GM23338 (cell line): ENCODE data around the gene KCNIP3. TPM values are rescaled to one million over a fixed set of nuclear protein-coding genes. Genes with fewer than 3 reads are reported as not detected.

Experiments used
- ATAC-seq: fragments of 200-7000 bp; cut with Tn5 transposase; 3 replicates; pipeline ENCODE4 v1.9.1; 2020
- DNase-seq: peaks from one replicate; pipeline ENCODE4 v3.0.0-alpha.2; 2015; ENCODE audit warnings: low spot score
- H2AFZ ChIP-seq: fragments of 200-600 bp; sonication (generic); 2 replicates; pipeline ENCODE4 v1.8.0; 2016; ENCODE audit warnings: antibody characterized with exemption, mild to moderate bottlenecking, moderate library complexity
- H3F3A ChIP-seq: fragments of 200-600 bp; sonication (generic); replicated peaks from 2 replicates; pipeline ENCODE4 v1.8.0; 2017; ENCODE audit warnings: antibody characterized with exemption, mixed run types, low read depth
- H3K27ac ChIP-seq: fragments of 200-600 bp; sonication (generic); 2 replicates; pipeline ENCODE4 v1.6.1; 2016; ENCODE audit warnings: low read depth
- H3K27me3 ChIP-seq: fragments of 200-600 bp; sonication (generic); 2 replicates; pipeline ENCODE4 v1.8.0; 2016; ENCODE audit warnings: mild to moderate bottlenecking, mixed run types, moderate library complexity; ENCODE audit not compliant: insufficient read depth
- H3K36me3 ChIP-seq: fragments of 200-600 bp; sonication (generic); 2 replicates; pipeline ENCODE4 v1.8.0; 2016; ENCODE audit warnings: mild to moderate bottlenecking; ENCODE audit not compliant: insufficient read depth
- H3K4me1 ChIP-seq: fragments of 200-600 bp; sonication (generic); 2 replicates; pipeline ENCODE4 v1.8.0; 2016; ENCODE audit warnings: mild to moderate bottlenecking, moderate library complexity; ENCODE audit not compliant: insufficient read depth
- H3K4me2 ChIP-seq: fragments of 200-600 bp; sonication (generic); 2 replicates; pipeline ENCODE4 v1.7.1; 2017; ENCODE audit warnings: mixed run types
- H3K4me3 ChIP-seq: fragments of 200-600 bp; sonication (generic); 2 replicates; pipeline ENCODE4 v1.6.1; 2016; ENCODE audit warnings: mixed run types
- H3K79me2 ChIP-seq: fragments of 200-600 bp; sonication (generic); replicated peaks from 2 replicates; pipeline ENCODE4 v1.8.0; 2017; ENCODE audit warnings: mild to moderate bottlenecking; ENCODE audit not compliant: insufficient read depth
- H3K9me2 ChIP-seq: fragments of 200-600 bp; sonication (generic); 2 replicates; pipeline ENCODE4 v1.8.0; 2017; ENCODE audit not compliant: insufficient read depth
- H4K20me1 ChIP-seq: fragments of 200-600 bp; sonication (generic); replicated peaks from 2 replicates; pipeline ENCODE4 v1.8.0; 2017; ENCODE audit warnings: mild to moderate bottlenecking; ENCODE audit not compliant: insufficient read depth
- H3K27ac Mint-ChIP-seq: 2 replicates; pipeline ENCODE4 v1.8.0; 2020; ENCODE audit warnings: inconsistent platforms, mild to moderate bottlenecking, moderate library complexity, mixed read lengths
- H3K27me3 Mint-ChIP-seq: 3 replicates; pipeline ENCODE4 v1.8.0; 2022; ENCODE audit warnings: low read depth, mild to moderate bottlenecking, moderate library complexity, mixed read lengths, inconsistent platforms; ENCODE audit not compliant: insufficient read depth, poor library complexity
- H3K36me3 Mint-ChIP-seq: 3 replicates; pipeline ENCODE4 v1.8.0; 2021; ENCODE audit warnings: low read depth, mild to moderate bottlenecking, inconsistent platforms, moderate library complexity, mixed read lengths
- H3K4me1 Mint-ChIP-seq: 3 replicates; pipeline ENCODE4 v1.8.0; 2020; ENCODE audit warnings: mild to moderate bottlenecking, inconsistent platforms, mixed read lengths
- H3K4me3 Mint-ChIP-seq: 3 replicates; pipeline ENCODE4 v1.8.0; 2021; ENCODE audit warnings: moderate library complexity, mild to moderate bottlenecking, inconsistent platforms, mixed read lengths
- H3K9me3 Mint-ChIP-seq: 3 replicates; pipeline ENCODE4 v1.8.0; 2020; ENCODE audit warnings: moderate library complexity, mild to moderate bottlenecking, inconsistent platforms, mixed read lengths
- CTCF ChIP-seq, 2 experiments: fragments of 200-600 bp in 1 of 2; sonication (generic) in 1 of 2; conservative IDR thresholded peaks; 2 replicates each; pipeline versions ENCODE4 v1.5.1 to v1.6.1; 2016 to 2017; ENCODE audit warnings: antibody characterized with exemption in 2 of 2, low read depth in 2 of 2, mild to moderate bottlenecking in 2 of 2, moderate library complexity in 1 of 2
- STAT1 ChIP-seq: IDR thresholded peaks from one replicate; pipeline ENCODE4 v1.6.1; 2016; ENCODE audit warnings: antibody characterized with exemption; ENCODE audit not compliant: unreplicated experiment
- ZNF462 ChIP-seq: fragments of 250-450 bp; sonication (Bioruptor Pico); IDR thresholded peaks from 2 replicates; pipeline ENCODE4 v1.5.0; 2020; ENCODE audit warnings: mild to moderate bottlenecking, moderate library complexity
- polyA plus RNA-seq: library from polyadenylated mRNA; unstranded; fragments of >200 nt; fragmentation: Nextera tagmentation; extraction: Ambion mirVana; gene quantifications from 2 replicates; pipeline ENCODE4 v1.2.1, GENCODE V29; 2016
- total RNA-seq: library from RNA; depleted of rRNA; stranded (reverse); fragments of >200 nt; shearing (Covaris generic); gene quantifications from 2 replicates; pipeline ENCODE4 v1.2.3, GENCODE V29; 2014

Gene KCNIP3
- total and polyA plus RNA-seq, 2 experiments from 2014 or later = 0.32 to 0.83 TPM

GRCh38 chr2:95292623-95293260, 4.4 kb upstream of the KCNIP3 start:
- Histone ChIP-seq H4K20me1 (no peaks in the 10 kb centered on the region), H3K27ac (no peak overlapping the region), H3K4me3 (no peak overlapping the region), H3K27me3 (no peaks in the 10 kb centered on the region), H3K79me2 (no peaks in the 10 kb centered on the region), H3K36me3 (no peaks in the 10 kb centered on the region), H3F3A (no peaks in the 10 kb centered on the region), H3K4me1 (peaks cover 10% of the 10 kb centered on the region; the same call in 1 of the 2 replicates), H3K9me2 (no peaks in the 10 kb centered on the region), H3K4me2 (no peak overlapping the region), H2AFZ (no peak overlapping the region)
- H3K9me3 Mint-ChIP-seq = peaks cover 20% of the 10 kb centered on the region
- DNase-seq = no peak
- H3K4me1 Mint-ChIP-seq = peaks cover 16% of the 10 kb centered on the region
- peaks cover 15% of the 10 kb centered on the region for H3K36me3 Mint-ChIP-seq
- no peak overlapping the region for H3K4me3 Mint-ChIP-seq
- no peak for ATAC-seq
- H3K27me3 Mint-ChIP-seq = peaks cover 6% of the 10 kb centered on the region
- no peak for TF ChIP-seq STAT1
- TF ChIP-seq ZNF462 = no peak
- no peak overlapping the region for H3K27ac Mint-ChIP-seq

- no peak overlapping the region for H3K27ac ChIP-seq
- DNase-seq (no peak), ATAC-seq (no peak)
- Mint-ChIP-seq H3K27me3 (peaks cover 12% of the 10 kb centered on the region), H3K9me3 (peaks cover 20% of the 10 kb centered on the region), H3K36me3 (peaks cover 15% of the 10 kb centered on the region), H3K27ac (no peak overlapping the region), H3K4me1 (peaks cover 21% of the 10 kb centered on the region), H3K4me3 (no peak overlapping the region)
- peaks cover 12% of the 10 kb centered on the region; the same call in 1 of the 2 replicates for H3K4me1 ChIP-seq
- H3K4me2 ChIP-seq = no peak overlapping the region
- no peaks in the 10 kb centered on the region for H3K79me2 ChIP-seq
- no peaks in the 10 kb centered on the region for H4K20me1 ChIP-seq
- H3K4me3 ChIP-seq = no peak overlapping the region
- H2AFZ ChIP-seq = no peak overlapping the region
- H3K36me3 ChIP-seq = no peaks in the 10 kb centered on the region
- no peaks in the 10 kb centered on the region for H3F3A ChIP-seq
- H3K27me3 ChIP-seq = no peaks in the 10 kb centered on the region
- no peaks in the 10 kb centered on the region for H3K9me2 ChIP-seq
- TF ChIP-seq CTCF (conservative IDR thresholded peaks at IDR 0.05; ENCODE audit: low read depth in 2 of 2) = no peak
Measured at GRCh38 chr2:95294579-95295250, 2.4 kb upstream of the KCNIP3 start.
